ENCODE measurements around the gene PRSS22.

Gene PRSS22

GRCh38 chr16:2829501-2830354 is 28.2 kb downstream of the PRSS22 start, which contains the start of gene ZG16B:
Gene ZG16B (plus strand): TSS chr16:2830303. CDS start chr16:2830442, 139 bp downstream.
- no peak for DNase-seq (ENCODE audit: low read depth in 2 of 2, low spot score in 1 of 2)

- no peak for DNase-seq (ENCODE audit: low read depth in 2 of 2, low spot score in 1 of 2)
Observed at GRCh38 chr16:2828876-2829430, 29.0 kb downstream of the PRSS22 start.

DNA sequence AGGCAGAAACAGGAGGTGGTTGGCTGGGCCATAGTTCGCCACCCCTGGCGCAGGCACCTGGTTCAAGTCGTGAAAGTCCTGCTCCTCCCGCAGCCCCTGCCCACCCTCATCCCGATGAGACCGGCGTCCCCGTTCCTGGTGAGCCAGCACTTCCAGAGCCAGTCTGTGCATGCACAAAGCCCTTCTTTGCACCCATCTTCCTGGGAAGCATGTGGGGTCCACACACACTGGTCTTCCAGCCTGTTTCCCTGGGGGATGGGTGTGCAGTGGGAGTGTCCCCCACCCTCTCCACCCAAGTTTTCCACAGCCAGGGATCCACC is 29.5 kb downstream of the PRSS22 start:
- no peak for DNase-seq (ENCODE audit: low read depth in 2 of 2, low spot score in 1 of 2)

DNA sequence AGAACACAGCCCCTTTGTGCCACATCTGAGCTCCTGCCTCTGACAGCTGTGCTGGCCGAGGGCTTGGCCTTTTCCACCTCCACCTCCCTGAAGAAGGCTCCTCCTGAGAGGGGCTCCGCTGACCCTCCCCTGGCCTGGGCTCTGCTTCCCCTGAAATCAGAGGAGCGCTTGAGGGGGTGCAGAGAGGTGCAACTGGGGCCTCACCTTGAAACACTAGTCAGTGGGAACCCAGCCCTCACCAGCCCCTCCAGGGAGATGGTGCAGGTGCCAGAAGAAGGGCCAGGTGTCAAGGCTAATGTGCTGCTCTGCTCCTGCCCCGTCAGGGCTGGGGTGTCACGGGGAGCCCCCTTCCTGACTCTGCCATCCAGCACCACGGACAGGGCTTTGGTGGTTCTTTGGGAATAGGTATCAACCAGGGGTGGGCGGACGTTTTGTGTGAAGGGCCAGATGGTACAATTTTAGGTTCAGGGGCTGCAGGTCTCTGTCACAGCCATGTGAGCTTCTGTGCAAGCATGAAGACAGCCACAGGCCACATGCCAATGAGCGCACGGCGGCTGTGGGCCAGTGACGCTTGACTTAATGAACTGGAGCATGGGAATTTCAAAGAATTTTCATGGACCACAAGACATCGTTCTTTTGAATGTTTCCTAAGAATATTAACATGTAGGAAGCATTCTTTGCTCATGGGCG is 30.0 kb downstream of the PRSS22 start:
- no peak for DNase-seq (ENCODE audit: low read depth in 2 of 2, low spot score in 1 of 2)

GRCh38 chr16:2827374-2827791 is 30.6 kb downstream of the PRSS22 start:
- no peak for DNase-seq (ENCODE audit: low read depth in 2 of 2, low spot score in 1 of 2)

DNA sequence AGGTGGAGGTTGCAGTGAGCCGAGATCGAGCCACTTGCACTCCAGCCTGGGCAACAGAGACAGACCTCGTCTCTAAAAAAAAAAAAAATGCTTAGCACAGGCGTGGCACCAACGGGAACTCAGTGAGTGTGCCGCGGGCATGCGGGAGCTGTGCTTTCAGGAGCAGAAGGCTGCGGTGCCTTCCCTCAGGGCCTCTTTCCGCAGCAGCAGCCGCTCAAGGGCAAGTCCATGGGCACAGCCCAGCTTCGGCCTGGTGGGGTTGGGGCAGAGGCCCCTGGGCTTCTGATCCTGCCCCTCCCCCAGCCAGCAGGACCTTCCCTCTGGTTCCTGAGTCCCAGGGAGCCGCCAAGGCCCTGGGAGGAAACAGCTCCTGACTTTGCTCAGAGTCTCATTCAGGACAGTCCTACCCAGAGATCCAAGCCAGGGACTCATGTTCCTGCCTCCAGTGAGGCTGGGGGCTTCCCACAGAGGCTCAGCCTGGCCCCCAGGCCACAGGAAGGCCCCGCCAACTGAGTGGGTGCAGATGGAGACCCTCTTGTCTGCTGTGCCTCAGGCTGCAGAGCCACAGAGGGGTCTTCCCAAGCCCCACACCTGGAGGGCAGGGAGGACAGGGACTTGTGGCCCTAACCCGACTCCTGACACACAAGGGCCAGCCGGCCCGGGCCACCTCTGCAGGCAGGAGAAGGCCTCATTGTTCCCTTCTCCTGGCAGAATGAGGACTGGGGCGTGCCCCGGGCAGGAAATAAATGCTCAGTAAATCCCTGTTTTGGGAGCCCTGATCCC is 31.2 kb downstream of the PRSS22 start:
- no peak for DNase-seq (ENCODE audit: low read depth in 2 of 2, low spot score in 1 of 2)

DNA sequence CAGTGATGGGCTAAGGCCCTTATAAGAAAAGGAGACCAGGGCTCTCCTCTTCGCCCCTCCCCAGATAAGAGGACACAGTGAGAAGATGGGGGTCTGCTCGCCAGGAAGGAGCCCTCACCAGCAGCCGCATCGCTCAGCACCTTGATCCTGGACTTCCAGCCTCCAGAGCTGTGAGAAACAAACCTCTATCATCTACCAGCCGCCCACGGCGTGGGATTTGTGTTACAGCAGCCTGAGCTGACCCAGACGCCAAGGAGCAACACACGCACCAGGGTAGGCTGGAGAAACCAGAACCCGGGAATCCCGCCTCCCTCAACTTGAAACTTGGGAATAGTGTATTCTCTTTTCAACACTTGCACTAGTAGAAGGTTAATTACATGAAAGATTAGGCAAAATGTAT is 32.1 kb downstream of the PRSS22 start:
- no peak for DNase-seq (ENCODE audit: low read depth in 2 of 2, low spot score in 1 of 2)

DNA sequence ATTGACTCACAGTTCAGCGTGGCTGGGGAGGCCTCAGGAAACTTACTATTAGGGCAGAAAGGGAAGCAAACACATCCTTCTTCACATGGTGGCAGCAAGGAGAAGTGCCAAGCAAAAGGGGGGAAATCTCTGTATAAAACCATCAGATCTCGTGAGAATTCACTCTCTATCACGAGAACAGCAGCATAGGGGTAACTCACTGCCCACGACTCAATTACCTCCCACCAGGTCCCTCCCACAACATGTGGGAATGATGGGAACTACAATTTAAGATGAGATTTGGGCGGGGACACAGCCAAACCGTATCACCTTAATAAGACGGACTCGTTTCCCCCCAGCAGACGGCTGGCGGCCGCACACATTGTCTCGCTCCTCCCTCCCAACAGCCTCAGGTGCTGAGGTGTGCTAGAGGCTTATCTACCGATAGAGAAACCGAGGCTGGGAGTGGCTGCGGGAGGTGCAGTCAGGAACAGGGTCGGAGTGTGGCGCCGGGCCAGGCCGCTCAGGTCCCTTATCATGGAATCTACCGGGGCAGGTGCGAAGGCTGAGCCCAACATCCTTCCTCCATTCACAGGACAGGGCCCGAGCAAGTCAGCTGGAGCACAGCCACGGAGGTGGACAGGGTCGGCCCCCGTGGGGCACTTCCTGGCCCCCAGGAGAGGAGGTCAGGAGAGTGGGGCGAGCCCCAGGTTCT is 32.8 kb downstream of the PRSS22 start:
- no peak for DNase-seq (ENCODE audit: low read depth in 2 of 2, low spot score in 1 of 2)

DNA sequence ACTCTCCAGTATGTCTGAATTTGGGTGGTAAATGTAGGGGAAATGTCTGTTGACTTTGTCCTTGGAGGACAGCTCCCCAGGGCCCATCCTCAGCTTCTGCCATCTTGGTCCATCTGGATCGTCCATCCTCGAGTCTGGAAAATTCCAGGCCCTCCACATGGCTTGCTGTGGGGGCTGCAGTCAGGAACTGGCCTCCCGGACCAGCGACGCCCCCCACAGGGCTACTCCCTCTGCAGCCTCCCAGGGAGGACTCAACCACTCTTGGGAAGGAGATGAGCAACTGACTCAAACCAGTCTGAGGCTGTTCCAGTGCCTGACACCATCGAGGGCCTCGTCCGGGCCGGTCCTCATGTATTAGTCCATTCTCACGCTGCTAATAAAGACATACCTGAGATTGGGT is 33.3 kb downstream of the PRSS22 start:
- no peak for DNase-seq (ENCODE audit: low read depth in 2 of 2, low spot score in 1 of 2)

DNA sequence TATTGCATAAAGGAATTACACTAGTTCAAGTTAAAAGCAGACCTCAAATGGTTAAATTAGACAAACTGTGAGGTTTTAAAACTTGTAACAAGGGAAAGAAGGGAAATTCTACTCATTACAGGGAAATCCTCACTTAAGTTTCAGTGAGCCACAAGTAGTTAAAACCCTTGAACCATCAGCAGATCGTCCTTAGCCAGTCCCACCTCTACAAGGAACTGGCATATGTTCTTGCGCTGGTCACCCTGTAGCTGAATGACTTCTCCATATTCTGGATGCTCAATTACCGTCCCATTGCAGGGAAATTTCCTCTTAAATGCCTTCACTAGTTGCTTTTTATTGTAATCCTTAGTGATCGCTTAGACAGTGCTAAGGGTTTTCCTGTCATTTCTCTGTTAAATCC is 35.5 kb downstream of the PRSS22 start:
- no peak for DNase-seq (ENCODE audit: low read depth in 2 of 2, low spot score in 1 of 2)

- DNase-seq (ENCODE audit: low read depth in 2 of 2, low spot score in 1 of 2), result no peak
Observed at GRCh38 chr16:2822158-2822495, 35.8 kb downstream of the PRSS22 start.

GRCh38 chr16:2821487-2822157 is 36.3 kb downstream of the PRSS22 start:
- DNase-seq (ENCODE audit: low read depth in 2 of 2, low spot score in 1 of 2), result no peak

- no peak for DNase-seq (ENCODE audit: low read depth in 2 of 2, low spot score in 1 of 2)
Observed at GRCh38 chr16:2820836-2821486, 37.0 kb downstream of the PRSS22 start.

GRCh38 chr16:2819939-2820835 is 37.8 kb downstream of the PRSS22 start:
- DNase-seq (ENCODE audit: low read depth in 2 of 2, low spot score in 1 of 2), result no peak

DNA sequence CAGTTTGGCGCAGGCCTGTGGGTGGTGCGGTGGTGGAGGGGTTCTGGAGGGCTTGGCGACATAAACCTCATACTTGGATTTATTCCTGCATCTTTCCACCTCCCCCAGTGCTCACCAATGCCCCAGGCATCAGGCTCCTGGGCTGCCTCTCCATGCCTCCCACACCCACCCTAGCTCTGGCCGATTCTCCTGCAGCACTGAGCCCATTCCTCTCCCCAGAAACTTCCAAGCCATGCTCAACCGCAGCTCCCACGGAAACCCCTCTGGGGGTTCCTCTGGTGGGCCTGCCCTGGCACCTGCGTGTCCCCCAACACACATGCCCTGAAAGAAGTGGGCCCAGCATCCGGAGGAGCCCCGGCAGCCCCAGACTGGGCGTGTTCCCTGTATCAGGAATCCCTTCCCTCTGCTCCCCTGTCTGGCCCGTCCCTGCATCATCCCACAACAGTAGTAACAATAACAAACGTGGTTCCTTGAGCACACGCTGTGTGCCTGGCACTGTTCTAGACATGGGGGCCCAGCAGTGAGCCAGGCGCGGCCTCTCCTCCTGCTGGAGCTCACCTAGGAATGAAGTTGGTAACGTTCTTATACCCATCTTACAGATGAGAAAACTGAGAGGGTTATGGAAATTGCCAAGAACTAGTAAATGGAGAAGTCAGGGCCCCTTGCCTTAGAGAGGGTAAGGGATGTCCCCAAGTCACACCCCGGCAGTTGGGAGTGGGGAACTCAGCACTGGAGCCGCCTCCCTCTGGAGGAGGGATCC is 38.6 kb downstream of the PRSS22 start:
- no peak for DNase-seq (ENCODE audit: low read depth in 2 of 2, low spot score in 1 of 2)

GRCh38 chr16:2818272-2818876 is 39.6 kb downstream of the PRSS22 start:
- no peak for DNase-seq (ENCODE audit: low read depth in 2 of 2, low spot score in 1 of 2)

GRCh38 chr16:2817340-2818271 is 40.4 kb downstream of the PRSS22 start:
- DNase-seq (ENCODE audit: low read depth in 2 of 2, low spot score in 1 of 2), result no peak

Measured in stimulated activated CD8-positive, alpha-beta memory T cell treated with anti-CD3 and anti-CD28 coated beads, Interleukin-4, amount 100 ng/mL, for 1 hour (primary cell).